Measurements from ENCODE around the gene NR5A1.

Gene NR5A1

GRCh38 chr9:124473310-124473709, 33.9 kb downstream of the NR5A1 start:
- Histone ChIP-seq H3K36me3 (ENCODE audit: insufficient read depth, low read length) (no peaks in the 10 kb centered on the region), H3K4me3 (no peak overlapping the region), H3K9ac (ENCODE audit: insufficient read length) (no peak overlapping the region), H3K27ac (no peak overlapping the region), H3K9me3 (ENCODE audit: low read depth, low read length) (no peaks in the 10 kb centered on the region)
- TF ChIP-seq EZH2 (IDR thresholded peaks at IDR 0.05), result no peak
- TF ChIP-seq FOXP2 (optimal IDR thresholded peaks at IDR 0.05; ENCODE audit: control extremely low read depth, extremely low read length, insufficient read depth), result no peak
- TF ChIP-seq POLR2AphosphoS5 (IDR thresholded peaks at IDR 0.05; ENCODE audit: borderline replicate concordance, low read depth, low read length), result no peak
- no peak for DNase-seq (ENCODE audit: low read depth, low spot score)

- no peaks in the 10 kb centered on the region for H3K9me3 ChIP-seq (ENCODE audit: low read depth, low read length)
- no peak for TF ChIP-seq POLR2AphosphoS5 (IDR thresholded peaks at IDR 0.05; ENCODE audit: borderline replicate concordance, low read depth, low read length)
- no peak for TF ChIP-seq FOXP2 (optimal IDR thresholded peaks at IDR 0.05; ENCODE audit: control extremely low read depth, extremely low read length, insufficient read depth)
- no peak for TF ChIP-seq EZH2 (IDR thresholded peaks at IDR 0.05)
- DNase-seq (ENCODE audit: low read depth, low spot score), result no peak
- H3K36me3 ChIP-seq (ENCODE audit: insufficient read depth, low read length), result no peaks in the 10 kb centered on the region
- no peak overlapping the region for H3K4me3 ChIP-seq
- H3K27ac ChIP-seq, result no peak overlapping the region
- no peak overlapping the region for H3K9ac ChIP-seq (ENCODE audit: insufficient read length)
Measured at GRCh38 chr9:124472770-124473169, 34.4 kb downstream of the NR5A1 start.

- no peak overlapping the region for H3K9ac ChIP-seq (ENCODE audit: insufficient read length)
Measured at GRCh38 chr9:124471761-124472160, 35.4 kb downstream of the NR5A1 start.

GRCh38 chr9:124470726-124471125, 36.5 kb downstream of the NR5A1 start:
- Histone ChIP-seq H3K27ac (no peak overlapping the region), H3K9ac (ENCODE audit: insufficient read length) (no peak overlapping the region), H3K4me3 (no peak overlapping the region), H3K9me3 (ENCODE audit: low read depth, low read length) (no peaks in the 10 kb centered on the region), H3K36me3 (ENCODE audit: insufficient read depth, low read length) (no peaks in the 10 kb centered on the region)
- TF ChIP-seq FOXP2 (optimal IDR thresholded peaks at IDR 0.05; ENCODE audit: control extremely low read depth, extremely low read length, insufficient read depth), result no peak
- no peak for TF ChIP-seq POLR2AphosphoS5 (IDR thresholded peaks at IDR 0.05; ENCODE audit: borderline replicate concordance, low read depth, low read length)
- no peak for TF ChIP-seq EZH2 (IDR thresholded peaks at IDR 0.05)
- DNase-seq (ENCODE audit: low read depth, low spot score), result no peak

More at GRCh38 chr9:124471761-124472160, 35.4 kb downstream of the NR5A1 start:
- TF ChIP-seq POLR2AphosphoS5 (IDR thresholded peaks at IDR 0.05; ENCODE audit: borderline replicate concordance, low read depth, low read length), result no peak
- Histone ChIP-seq H3K9me3 (ENCODE audit: low read depth, low read length) (no peaks in the 10 kb centered on the region), H3K27ac (no peak overlapping the region), H3K4me3 (no peak overlapping the region), H3K36me3 (ENCODE audit: insufficient read depth, low read length) (no peaks in the 10 kb centered on the region)
- DNase-seq (ENCODE audit: low read depth, low spot score), result no peak

- H3K9ac ChIP-seq (ENCODE audit: insufficient read length), result no peak overlapping the region
- TF ChIP-seq FOXP2 (optimal IDR thresholded peaks at IDR 0.05; ENCODE audit: control extremely low read depth, extremely low read length, insufficient read depth), result no peak
- TF ChIP-seq POLR2AphosphoS5 (IDR thresholded peaks at IDR 0.05; ENCODE audit: borderline replicate concordance, low read depth, low read length), result no peak
- TF ChIP-seq EZH2 (IDR thresholded peaks at IDR 0.05), result no peak
- H3K9me3 ChIP-seq (ENCODE audit: low read depth, low read length), result no peaks in the 10 kb centered on the region
- H3K27ac ChIP-seq, result no peak overlapping the region
- no peak overlapping the region for H3K4me3 ChIP-seq
- no peaks in the 10 kb centered on the region for H3K36me3 ChIP-seq (ENCODE audit: insufficient read depth, low read length)
- DNase-seq (ENCODE audit: low read depth, low spot score), result no peak
Measured at GRCh38 chr9:124470306-124470705, 36.9 kb downstream of the NR5A1 start.

GRCh38 chr9:124469011-124469832, 38.0 kb downstream of the NR5A1 start:
- H3K4me3 ChIP-seq, result no peak overlapping the region
- H3K36me3 ChIP-seq (ENCODE audit: insufficient read depth, low read length), result no peaks in the 10 kb centered on the region

GRCh38 chr9:124468061-124468740, 39.0 kb downstream of the NR5A1 start:
- H3K27ac ChIP-seq, result no peak overlapping the region
- H3K9ac ChIP-seq (ENCODE audit: insufficient read length), result no peak overlapping the region
- no peak for DNase-seq (ENCODE audit: low read depth, low spot score)
- no peaks in the 10 kb centered on the region for H3K36me3 ChIP-seq (ENCODE audit: insufficient read depth, low read length)
- no peaks in the 10 kb centered on the region for H3K9me3 ChIP-seq (ENCODE audit: low read depth, low read length)
- TF ChIP-seq POLR2AphosphoS5 (IDR thresholded peaks at IDR 0.05; ENCODE audit: borderline replicate concordance, low read depth, low read length), result no peak
- no peak for TF ChIP-seq FOXP2 (optimal IDR thresholded peaks at IDR 0.05; ENCODE audit: control extremely low read depth, extremely low read length, insufficient read depth)
- no peak for TF ChIP-seq EZH2 (IDR thresholded peaks at IDR 0.05)
- no peak overlapping the region for H3K4me3 ChIP-seq

More at GRCh38 chr9:124469011-124469832, 38.0 kb downstream of the NR5A1 start:
- H3K9me3 ChIP-seq (ENCODE audit: low read depth, low read length), result no peaks in the 10 kb centered on the region
- TF ChIP-seq EZH2 (IDR thresholded peaks at IDR 0.05), result no peak
- TF ChIP-seq POLR2AphosphoS5 (IDR thresholded peaks at IDR 0.05; ENCODE audit: borderline replicate concordance, low read depth, low read length), result no peak
- TF ChIP-seq FOXP2 (optimal IDR thresholded peaks at IDR 0.05; ENCODE audit: control extremely low read depth, extremely low read length, insufficient read depth), result no peak
- H3K9ac ChIP-seq (ENCODE audit: insufficient read length), result no peak overlapping the region
- H3K27ac ChIP-seq, result no peak overlapping the region
- DNase-seq (ENCODE audit: low read depth, low spot score), result no peak

GRCh38 chr9:124467410-124468060, 39.7 kb downstream of the NR5A1 start:
- Histone ChIP-seq H3K4me3 (no peak overlapping the region), H3K9me3 (ENCODE audit: low read depth, low read length) (no peaks in the 10 kb centered on the region), H3K27ac (no peak overlapping the region), H3K36me3 (ENCODE audit: insufficient read depth, low read length) (no peaks in the 10 kb centered on the region), H3K9ac (ENCODE audit: insufficient read length) (no peak overlapping the region)
- TF ChIP-seq EZH2 (IDR thresholded peaks at IDR 0.05) (no peak), FOXP2 (optimal IDR thresholded peaks at IDR 0.05; ENCODE audit: control extremely low read depth, extremely low read length, insufficient read depth) (no peak), POLR2AphosphoS5 (IDR thresholded peaks at IDR 0.05; ENCODE audit: borderline replicate concordance, low read depth, low read length) (no peak)
- no peak for DNase-seq (ENCODE audit: low read depth, low spot score)

Measured in SK-N-MC (cell line).